A673 (cell line): ENCODE measurements around the gene ANTXRL.

Experiments used
- CTCF ChIP-seq: fragments of 300-800, 200-600 bp; sonication (generic); conservative IDR thresholded peaks from 2 replicates; pipeline ENCODE4 v1.5.1; 2017; ENCODE audit warnings: low read depth, mild to moderate bottlenecking, antibody characterized with exemption, low read length, moderate library complexity, mixed read lengths
- EZH2 ChIP-seq: fragments of 200-600 bp; sonication (generic); IDR thresholded peaks from 2 replicates; pipeline ENCODE4 v1.6.1; 2017; ENCODE audit warnings: borderline replicate concordance, low read depth, mild to moderate bottlenecking, mixed read lengths, antibody characterized with exemption, low read length; ENCODE audit not compliant: poor library complexity, severe bottlenecking

DNA sequence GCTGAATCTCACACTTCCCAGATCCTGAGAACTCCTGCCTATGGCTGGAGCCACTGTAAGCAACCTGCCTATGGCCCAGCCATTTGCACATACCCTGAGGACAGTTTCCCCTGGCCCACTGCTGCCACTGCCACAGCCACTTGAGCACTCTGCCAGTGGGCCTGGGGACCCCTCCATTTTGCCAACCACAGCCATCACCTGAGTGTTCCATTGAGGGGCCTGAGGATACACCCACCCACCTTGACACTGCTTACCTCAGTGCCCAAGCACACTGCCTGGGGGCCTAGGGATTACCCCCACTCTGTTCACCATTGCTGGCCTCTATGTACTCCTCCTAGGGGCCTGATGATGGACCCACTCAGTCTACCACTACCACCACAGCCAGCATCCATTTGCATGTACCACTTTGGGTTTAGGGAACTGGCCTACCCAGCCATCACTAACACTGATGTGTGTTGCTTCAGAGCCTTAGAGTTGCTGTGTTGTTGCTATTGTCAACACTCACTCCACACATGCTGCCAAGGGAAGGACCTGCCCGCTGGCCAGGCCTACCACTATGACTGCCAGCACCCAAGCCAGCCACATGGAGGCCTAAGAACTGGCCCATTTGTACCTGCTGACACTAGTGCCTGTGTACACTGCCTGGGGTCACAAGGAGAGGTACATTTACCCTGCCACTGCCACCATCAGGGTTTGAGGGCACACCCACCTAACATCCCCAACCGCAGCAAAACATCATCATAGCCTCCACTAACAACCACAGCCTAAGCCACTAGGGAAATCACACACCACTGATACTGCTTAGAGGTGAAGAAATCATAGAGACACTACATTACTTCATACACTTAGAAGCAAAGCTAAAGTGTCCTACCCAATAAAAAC is 45.9 kb upstream of the ANTXRL start:
- TF ChIP-seq CTCF, result no peak
- TF ChIP-seq EZH2, result no peak
